Measurements from ENCODE around the gene SLC5A10.
"Not testable (repeated sequence)": the region's sequence is repeated elsewhere in the genome, so short reads cannot be mapped to it uniquely, and the experiment has no call there.

DNA sequence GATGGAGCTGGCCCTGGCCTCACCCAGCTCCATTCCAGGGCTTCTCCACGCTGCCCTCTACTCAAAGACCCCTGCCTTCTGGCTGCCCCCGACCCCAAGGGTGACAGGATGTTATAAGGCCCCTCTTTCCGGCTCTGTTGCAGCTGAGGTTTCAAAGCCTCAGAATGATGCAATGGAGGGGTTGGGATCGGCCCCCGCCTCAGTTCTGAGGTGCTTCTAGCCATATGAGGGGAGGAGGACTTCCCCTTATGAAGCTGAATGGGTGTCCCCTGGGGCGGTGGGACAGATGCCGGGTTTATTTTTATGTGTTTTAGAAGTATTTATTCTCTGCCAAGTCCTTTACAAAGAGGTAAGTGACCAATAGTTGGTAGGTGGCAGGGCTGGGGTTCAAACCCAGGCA, 96.9 kb downstream of the SLC5A10 start:
- TF ChIP-seq, protein P1, sequence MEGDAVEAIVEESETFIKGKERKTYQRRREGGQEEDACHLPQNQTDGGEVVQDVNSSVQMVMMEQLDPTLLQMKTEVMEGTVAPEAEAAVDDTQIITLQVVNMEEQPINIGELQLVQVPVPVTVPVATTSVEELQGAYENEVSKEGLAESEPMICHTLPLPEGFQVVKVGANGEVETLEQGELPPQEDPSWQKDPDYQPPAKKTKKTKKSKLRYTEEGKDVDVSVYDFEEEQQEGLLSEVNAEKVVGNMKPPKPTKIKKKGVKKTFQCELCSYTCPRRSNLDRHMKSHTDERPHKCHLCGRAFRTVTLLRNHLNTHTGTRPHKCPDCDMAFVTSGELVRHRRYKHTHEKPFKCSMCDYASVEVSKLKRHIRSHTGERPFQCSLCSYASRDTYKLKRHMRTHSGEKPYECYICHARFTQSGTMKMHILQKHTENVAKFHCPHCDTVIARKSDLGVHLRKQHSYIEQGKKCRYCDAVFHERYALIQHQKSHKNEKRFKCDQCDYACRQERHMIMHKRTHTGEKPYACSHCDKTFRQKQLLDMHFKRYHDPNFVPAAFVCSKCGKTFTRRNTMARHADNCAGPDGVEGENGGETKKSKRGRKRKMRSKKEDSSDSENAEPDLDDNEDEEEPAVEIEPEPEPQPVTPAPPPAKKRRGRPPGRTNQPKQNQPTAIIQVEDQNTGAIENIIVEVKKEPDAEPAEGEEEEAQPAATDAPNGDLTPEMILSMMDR (IDR thresholded peaks at IDR 0.05), result not testable (repeated sequence)
- TF ChIP-seq POLR2A (IDR thresholded peaks at IDR 0.05), result not testable (repeated sequence)

All from Peyer's patch (tissue), 4 donors.